ENCODE measurements around the gene DRC3. TPM values are rescaled to one million over a fixed set of nuclear protein-coding genes. Genes with fewer than 3 reads are reported as not detected.
"Not testable (repeated sequence)": the region's sequence is repeated elsewhere in the genome, so short reads cannot be mapped to it uniquely, and the experiment has no call there.

DRC3 gene
- total RNA-seq, 1 donor from 2014 or later, result 1.1 TPM

GRCh38 chr17:17990282-17990681 lies 17.6 kb downstream of the DRC3 start:
- no peak for DNase-seq (ENCODE audit: low read depth, low spot score)

- no peak for DNase-seq (ENCODE audit: low read depth, low spot score)
Observed at GRCh38 chr17:17993366-17993765, 20.7 kb downstream of the DRC3 start.

GRCh38 chr17:17993852-17994251 lies 21.2 kb downstream of the DRC3 start:
- DNase-seq (ENCODE audit: low read depth, low spot score), result no peak

- DNase-seq (ENCODE audit: low read depth, low spot score), result no peak
Observed at GRCh38 chr17:17994271-17995069, 21.8 kb downstream of the DRC3 start.

- not testable (repeated sequence) for DNase-seq (ENCODE audit: low read depth, low spot score)
Observed at GRCh38 chr17:17995887-17996286, 23.2 kb downstream of the DRC3 start.

GRCh38 chr17:17998934-17999333 lies 26.3 kb downstream of the DRC3 start:
- DNase-seq (ENCODE audit: low read depth, low spot score), result no peak

- no peak for DNase-seq (ENCODE audit: low read depth, low spot score)
Observed at GRCh38 chr17:17999364-18000029, 26.8 kb downstream of the DRC3 start.

GRCh38 chr17:18000030-18000408 lies 27.4 kb downstream of the DRC3 start:
- DNase-seq (ENCODE audit: low read depth, low spot score), result no peak

- DNase-seq (ENCODE audit: low read depth, low spot score), result no peak
Observed at GRCh38 chr17:18002171-18002570, 29.5 kb downstream of the DRC3 start.

GRCh38 chr17:18004345-18004744 lies 31.7 kb downstream of the DRC3 start:
- DNase-seq (ENCODE audit: low read depth, low spot score), result no peak

- DNase-seq (ENCODE audit: low read depth, low spot score), result no peak
Observed at GRCh38 chr17:18004884-18005305, 32.2 kb downstream of the DRC3 start.

GRCh38 chr17:18005496-18005895 lies 32.8 kb downstream of the DRC3 start:
- DNase-seq (ENCODE audit: low read depth, low spot score), result no peak

- no peak for DNase-seq (ENCODE audit: low read depth, low spot score)
Observed at GRCh38 chr17:18006495-18007239, 34.0 kb downstream of the DRC3 start.

- DNase-seq (ENCODE audit: low read depth, low spot score), result no peak
Observed at GRCh38 chr17:18008496-18009268, 36.0 kb downstream of the DRC3 start.

GRCh38 chr17:18009609-18010420 lies 37.2 kb downstream of the DRC3 start:
- no peak for DNase-seq (ENCODE audit: low read depth, low spot score)

GRCh38 chr17:18011286-18011685 lies 38.6 kb downstream of the DRC3 start:
- no peak for DNase-seq (ENCODE audit: low read depth, low spot score)

- DNase-seq (ENCODE audit: low read depth, low spot score), result no peak
Observed at GRCh38 chr17:18014006-18014405, 41.3 kb downstream of the DRC3 start.

GRCh38 chr17:18015593-18015992 lies 42.9 kb downstream of the DRC3 start:
- DNase-seq (ENCODE audit: low read depth, low spot score), result no peak

- DNase-seq (ENCODE audit: low read depth, low spot score), result no peak
Observed at GRCh38 chr17:18016426-18016825, 43.8 kb downstream of the DRC3 start.

- DNase-seq (ENCODE audit: low read depth, low spot score), result peak; percentile 17
Observed at GRCh38 chr17:18017958-18018357, 45.3 kb downstream of the DRC3 start.
